Activated naive CD8-positive, alpha-beta T cell (primary cell): Measurements from ENCODE around the gene MRPL50.

Source experiments
- H3K27ac Mint-ChIP-seq: one replicate; pipeline ENCODE4 v1.8.0; 2021; ENCODE audit warnings: mixed read lengths
- H3K27me3 Mint-ChIP-seq: one replicate; pipeline ENCODE4 v1.8.0; 2021; ENCODE audit warnings: mixed read lengths
- H3K36me3 Mint-ChIP-seq: one replicate; pipeline ENCODE4 v1.8.0; 2021; ENCODE audit warnings: mixed read lengths
- H3K4me1 Mint-ChIP-seq: one replicate; pipeline ENCODE4 v1.8.0; 2021; ENCODE audit warnings: low read depth, mixed read lengths
- H3K4me3 Mint-ChIP-seq: one replicate; pipeline ENCODE4 v1.8.0; 2021; ENCODE audit warnings: mild to moderate bottlenecking, mixed read lengths
- H3K9me3 Mint-ChIP-seq: one replicate; pipeline ENCODE4 v1.8.0; 2021; ENCODE audit warnings: low read depth, mixed read lengths

The MRPL50 gene

DNA sequence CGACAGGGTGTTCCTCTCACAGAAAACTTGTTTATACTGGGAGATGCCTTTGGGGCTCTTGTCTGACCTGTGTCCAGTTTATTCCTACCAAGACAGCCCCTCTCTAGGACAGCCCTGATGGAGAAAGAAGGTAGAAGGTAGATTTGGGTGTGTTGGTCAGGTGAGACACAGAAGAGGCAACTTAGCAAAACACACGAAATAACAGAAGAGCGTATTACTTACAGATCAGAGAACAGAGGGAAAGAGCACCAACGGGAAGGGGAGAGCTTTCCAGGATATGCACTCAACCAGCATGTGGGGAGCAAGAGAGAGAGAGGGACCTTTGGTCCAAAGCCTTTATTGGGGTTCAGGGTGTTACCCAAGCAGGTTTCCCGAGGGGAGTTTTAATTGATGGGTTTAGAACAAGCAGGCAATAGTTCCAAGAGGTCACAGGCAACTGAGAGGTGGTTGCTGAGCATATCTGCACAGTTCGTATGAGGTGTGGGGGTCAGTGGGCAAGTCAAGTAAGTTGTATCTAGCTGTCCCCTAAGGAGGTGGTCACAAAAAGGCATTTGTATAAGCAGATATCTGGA lies 45.4 kb downstream of the MRPL50 start:
- H3K27ac Mint-ChIP-seq, result no peak overlapping the region
- no peaks in the 10 kb centered on the region for H3K9me3 Mint-ChIP-seq
- H3K36me3 Mint-ChIP-seq, result no peaks in the 10 kb centered on the region
- no peak overlapping the region for H3K4me3 Mint-ChIP-seq
- H3K27me3 Mint-ChIP-seq, result peaks cover 4% of the 10 kb centered on the region
- H3K4me1 Mint-ChIP-seq, result no peaks in the 10 kb centered on the region

- Mint-ChIP-seq H3K4me3 (no peak overlapping the region), H3K4me1 (no peaks in the 10 kb centered on the region), H3K36me3 (no peaks in the 10 kb centered on the region), H3K27me3 (peaks cover 6% of the 10 kb centered on the region), H3K9me3 (no peaks in the 10 kb centered on the region), H3K27ac (no peak overlapping the region)
These were observed 48.1 kb downstream of the MRPL50 start for GRCh38 chr9:101350285-101350684.

GRCh38 chr9:101342595-101342994 lies 55.8 kb downstream of the MRPL50 start:
- Mint-ChIP-seq H3K9me3 (no peaks in the 10 kb centered on the region), H3K4me1 (no peaks in the 10 kb centered on the region), H3K27me3 (peaks cover 14% of the 10 kb centered on the region)

DNA sequence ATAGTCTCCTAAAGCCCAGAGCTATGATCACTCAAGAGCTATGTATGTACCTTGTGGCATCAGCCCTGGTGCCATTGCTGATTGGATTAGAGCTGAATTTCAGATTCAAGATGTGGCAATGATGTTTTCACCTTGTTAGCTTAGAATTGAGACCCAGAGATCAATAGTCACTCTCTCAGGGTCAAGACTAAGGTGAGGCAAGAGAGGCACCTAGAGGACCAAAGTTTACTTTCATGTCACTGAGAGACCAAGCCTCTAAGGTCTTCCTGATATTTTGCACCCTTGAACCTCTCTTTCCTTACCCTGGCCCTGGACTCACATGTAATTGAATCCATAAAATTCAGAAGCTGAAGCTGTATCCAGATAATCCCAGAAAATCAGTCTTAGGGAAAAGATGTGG lies 56.5 kb downstream of the MRPL50 start:
- Mint-ChIP-seq H3K9me3 (no peaks in the 10 kb centered on the region), H3K4me3 (no peak overlapping the region), H3K27me3 (peaks cover 18% of the 10 kb centered on the region), H3K36me3 (no peaks in the 10 kb centered on the region), H3K4me1 (no peaks in the 10 kb centered on the region), H3K27ac (no peak overlapping the region)

More at GRCh38 chr9:101342595-101342994, 55.8 kb downstream of the MRPL50 start:
- Mint-ChIP-seq H3K4me3 (no peak overlapping the region), H3K36me3 (no peaks in the 10 kb centered on the region), H3K27ac (no peak overlapping the region)
